GM21717 (cell line): Measurements from ENCODE around the gene DNAH17.

Experiments used
- ATAC-seq: cut with Tn5 transposase; IDR thresholded peaks from one replicate; pipeline ENCODE4 v1.9.1; 2021; ENCODE audit warnings: mild to moderate bottlenecking, moderate library complexity; ENCODE audit not compliant: unreplicated experiment

Gene DNAH17

DNA sequence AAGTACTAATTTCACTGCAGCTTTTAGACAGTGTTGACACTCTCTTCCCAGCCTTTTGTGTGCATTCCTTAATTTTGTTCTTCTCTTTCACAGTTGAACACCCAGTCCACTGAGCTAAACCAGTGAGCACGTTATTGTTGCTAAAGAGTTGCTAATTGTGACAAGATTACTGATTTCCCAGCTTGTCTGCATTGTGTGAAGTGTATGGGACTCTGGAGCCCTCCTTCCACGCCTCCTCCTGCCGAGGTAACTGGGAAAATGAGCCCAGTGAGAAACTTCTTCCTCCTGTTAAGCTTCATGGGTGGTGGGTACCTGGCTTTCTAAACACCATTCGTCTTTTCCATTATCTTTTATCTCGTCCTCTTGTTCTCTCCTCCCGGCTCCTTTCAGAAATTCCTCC, 29.8 kb upstream of the DNAH17 start:
- no peak for ATAC-seq

DNA sequence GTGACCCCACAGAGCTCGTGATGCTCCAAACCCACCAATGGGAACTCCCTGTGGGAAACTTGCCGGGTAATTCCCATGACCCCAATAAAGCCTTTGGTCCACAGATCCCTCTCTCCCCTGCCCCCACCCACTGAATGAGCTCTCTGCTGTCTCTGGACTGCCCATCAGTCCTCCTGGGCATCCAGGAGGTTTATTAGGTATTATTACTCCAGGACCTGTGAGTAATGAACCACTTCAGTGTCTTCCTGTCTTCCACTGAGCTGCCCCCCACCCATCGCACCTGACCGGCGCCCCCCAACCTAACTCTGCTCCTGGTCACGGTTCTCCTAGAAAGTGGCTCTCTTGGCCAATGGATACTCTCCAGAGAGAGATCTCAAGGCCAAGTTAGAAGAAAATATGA, 28.7 kb upstream of the DNAH17 start:
- no peak for ATAC-seq

DNA sequence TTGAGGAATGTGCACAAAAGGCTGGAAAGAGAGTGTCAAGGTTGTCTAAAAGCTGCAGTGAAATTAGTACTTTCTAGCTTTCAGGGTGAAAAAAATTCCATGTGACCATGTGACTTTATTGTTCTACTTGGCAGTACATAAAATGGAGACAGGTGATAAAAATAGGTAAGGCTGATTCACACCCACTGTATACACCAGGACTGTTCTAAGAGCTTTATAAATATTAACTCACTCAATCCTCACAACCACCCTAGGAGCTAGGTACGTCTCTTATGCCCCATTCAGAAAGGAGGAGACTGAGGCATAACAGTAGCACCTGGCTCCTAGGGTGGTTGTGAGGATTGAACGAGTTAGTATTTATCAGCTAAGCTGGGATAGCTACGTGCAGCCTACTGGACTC, 28.2 kb upstream of the DNAH17 start:
- ATAC-seq = no peak

DNA sequence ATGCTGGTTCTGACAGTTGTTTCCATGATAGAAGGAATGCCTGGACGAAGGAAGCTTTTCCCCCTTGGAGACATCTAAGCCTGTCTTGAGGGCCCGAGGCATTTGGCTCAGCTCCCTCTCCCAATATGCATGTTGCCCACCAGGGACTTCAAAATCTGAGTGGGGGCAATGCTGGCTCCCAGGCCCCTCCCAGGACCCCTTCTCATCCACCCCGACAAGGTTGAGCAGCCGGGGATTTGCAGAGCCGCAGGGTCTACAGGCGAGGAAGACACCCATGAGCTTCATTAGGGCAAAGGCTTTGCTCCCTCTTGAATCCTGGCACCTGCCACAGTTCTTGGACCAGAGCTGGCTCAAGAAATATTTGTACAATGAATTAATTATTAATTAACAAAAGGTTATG, 25.1 kb upstream of the DNAH17 start:
- no peak for ATAC-seq

DNA sequence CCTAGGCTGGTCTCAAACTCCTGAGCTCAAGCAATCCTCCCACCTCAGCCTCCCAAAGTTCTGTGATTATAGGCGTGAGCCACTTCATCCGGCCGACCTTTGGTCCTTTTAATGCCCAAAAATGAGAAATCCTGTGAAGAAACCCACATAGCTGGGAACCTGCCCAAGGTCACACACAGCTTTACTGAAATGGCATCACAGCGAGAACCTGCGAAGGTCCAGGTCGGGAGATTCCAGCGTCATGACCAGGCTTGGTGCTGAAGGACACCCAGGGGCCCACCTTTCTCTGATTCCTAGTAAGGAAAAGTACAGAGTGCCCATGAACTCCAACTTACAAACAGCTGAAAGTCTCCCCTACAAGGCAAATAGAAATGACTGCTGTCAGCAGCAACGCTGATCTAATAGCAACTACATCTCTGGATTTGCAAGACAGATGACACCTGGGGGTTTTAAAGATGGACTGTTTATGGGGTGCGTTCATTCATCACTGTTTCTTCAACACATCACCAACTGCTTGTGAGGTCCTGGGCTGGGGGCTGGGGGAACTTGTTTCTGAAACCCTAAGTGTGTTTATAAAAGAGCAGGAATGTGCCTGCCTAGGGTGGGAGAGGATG, 24.5 kb upstream of the DNAH17 start:
- no peak for ATAC-seq

DNA sequence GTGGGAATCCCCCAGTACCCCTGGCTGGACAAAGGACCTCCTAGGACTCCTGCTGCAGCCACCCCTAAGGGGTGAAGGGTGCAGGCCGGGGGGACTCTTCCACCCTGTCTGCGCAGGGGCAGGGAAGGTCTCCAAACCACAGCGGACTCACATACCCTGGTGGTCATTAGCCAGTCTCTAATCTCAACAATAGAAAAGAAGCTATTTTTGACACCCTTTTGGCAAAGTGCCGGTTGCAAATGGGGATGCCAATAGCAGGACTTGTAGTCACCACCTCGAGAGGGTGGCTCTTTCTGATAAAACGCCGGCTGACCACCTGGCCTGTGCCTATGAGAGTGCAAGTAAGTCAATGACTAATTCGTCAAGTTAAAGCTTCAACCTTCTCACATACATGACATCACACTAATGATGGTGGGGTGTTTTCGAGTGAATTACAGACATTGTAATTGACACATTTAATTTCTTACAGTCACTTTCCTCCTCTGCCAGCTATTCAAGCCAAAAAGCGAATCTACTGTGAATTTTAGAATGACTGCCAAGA, 23.1 kb upstream of the DNAH17 start:
- ATAC-seq = no peak

DNA sequence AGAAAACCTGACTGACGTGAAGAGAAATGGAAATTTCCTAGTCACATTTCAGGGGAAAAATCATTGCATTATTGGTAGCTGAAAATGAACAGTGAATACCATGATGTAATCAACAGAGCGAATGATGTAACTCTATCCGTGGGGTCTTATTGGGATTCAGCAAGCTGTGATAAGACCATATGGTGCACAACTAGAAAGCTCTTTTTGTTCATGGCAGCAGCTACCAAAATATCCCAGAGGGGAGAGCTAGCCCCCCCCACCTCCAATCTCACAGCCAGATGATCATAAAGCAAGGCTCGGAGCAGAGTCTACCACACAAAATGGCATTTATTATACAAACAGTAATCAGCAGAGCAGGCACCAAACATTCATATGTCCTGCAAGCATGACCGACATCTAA, 22.2 kb upstream of the DNAH17 start:
- no peak for ATAC-seq

DNA sequence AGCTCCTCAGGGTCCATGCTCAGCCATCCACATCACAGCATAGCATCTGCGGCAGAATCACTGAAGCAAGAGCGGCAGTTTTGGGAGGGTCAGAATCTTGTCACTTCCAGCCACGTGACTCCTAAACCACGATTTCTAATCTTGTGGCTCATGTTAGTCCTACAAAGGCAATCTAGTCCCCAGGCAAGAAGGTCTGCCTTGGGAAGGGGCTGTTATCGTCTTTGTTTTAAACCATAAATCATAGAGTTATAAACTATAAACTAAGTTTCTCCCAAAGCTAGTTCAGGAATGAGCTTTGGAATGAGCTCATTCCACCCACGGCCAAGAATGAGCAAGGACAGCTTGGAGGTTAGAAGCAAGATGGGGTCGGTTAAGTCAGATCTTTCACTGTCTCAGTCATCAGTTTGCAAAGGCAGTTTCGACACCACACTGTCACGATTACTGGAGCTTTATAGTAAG, 20.8 kb upstream of the DNAH17 start:
- no peak for ATAC-seq

DNA sequence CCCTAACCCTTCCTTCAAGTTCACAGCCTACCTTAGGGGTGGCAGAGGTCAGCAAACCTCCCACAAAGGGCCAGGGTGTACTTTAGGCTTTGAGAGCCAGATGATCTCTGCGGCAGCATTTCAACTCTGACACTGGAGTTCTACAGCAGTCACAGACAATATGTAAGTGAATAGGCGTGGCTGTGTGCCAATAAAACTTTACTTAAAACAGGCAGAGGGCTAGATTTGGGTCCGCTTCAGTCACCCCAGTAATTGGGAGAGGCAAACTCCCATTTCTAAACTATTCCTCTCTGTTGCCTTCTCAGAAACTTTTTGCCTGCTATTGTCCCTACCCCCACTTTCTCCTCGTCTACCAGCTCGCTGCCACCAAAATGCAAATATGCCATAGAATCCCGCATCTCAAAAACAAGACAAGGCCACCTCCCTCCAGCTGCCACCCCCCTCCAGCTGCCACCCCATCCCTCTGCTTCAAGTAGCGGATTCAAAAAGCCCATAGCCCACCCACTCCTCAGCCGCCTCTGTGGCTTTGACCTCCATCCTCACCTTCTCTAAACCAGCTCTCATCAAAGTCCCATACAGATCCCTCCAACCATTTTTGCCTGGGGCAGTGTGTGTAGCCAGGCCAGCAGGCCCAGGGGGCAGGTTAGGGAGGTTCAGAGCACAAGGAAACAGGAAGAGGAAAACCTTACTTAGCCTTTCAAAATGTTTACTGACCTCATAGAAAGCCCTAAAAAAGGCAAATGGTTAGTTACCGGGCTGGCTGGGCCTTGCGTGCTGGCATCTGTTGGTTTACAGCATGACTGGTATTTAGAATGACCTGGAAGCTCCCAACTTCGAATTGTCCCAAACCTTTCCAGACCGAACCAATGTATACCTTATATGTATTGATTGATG, 19.9 kb upstream of the DNAH17 start:
- no peak for ATAC-seq

DNA sequence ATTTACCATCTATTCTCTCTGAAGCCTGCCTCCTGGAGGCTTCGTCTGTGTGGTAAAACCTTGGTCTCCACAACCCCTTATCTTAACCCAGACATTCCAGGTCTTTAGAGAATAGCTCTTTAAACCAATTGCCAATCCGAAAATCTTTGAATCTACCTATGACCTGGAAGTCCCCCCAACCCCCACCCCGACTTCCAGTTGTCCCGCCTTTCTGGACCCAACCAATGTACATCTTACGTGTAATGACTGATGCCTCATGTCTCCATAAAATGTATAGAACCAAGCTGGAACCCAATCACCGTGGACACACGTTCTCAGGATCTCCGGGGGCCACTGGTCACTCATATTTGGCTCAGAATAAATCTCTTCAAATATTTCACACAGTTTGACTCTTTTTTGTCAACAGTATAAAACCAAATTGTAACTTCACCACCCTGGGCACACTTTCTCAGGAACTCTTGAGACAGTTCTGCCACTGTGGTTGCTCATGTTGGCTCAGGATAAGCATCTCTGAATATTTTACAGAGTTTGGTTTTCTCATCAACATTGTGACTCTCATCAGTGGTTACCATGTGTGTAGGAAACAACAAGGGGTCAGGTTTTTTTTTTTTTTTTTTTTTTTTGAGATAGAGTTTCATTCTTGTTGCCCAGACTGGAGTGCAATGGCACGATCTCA, 18.1 kb upstream of the DNAH17 start:
- no peak for ATAC-seq

DNA sequence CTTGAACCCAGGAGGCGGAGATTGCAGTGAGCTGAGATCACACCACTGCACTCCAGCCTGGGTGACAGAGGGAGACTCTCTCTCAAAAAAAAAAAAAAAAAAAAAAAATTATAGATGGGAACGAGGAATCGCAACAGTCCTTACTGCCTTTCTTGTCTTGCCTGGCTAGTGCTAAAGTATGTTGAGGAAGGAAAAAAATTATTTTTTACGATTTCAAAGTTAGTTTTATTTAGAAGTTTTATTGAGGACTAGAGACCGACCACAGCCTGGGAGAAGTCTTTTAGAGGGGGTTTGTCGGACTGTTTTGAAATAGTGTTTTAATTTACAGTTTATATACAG, 15.8 kb upstream of the DNAH17 start:
- ATAC-seq = no peak

DNA sequence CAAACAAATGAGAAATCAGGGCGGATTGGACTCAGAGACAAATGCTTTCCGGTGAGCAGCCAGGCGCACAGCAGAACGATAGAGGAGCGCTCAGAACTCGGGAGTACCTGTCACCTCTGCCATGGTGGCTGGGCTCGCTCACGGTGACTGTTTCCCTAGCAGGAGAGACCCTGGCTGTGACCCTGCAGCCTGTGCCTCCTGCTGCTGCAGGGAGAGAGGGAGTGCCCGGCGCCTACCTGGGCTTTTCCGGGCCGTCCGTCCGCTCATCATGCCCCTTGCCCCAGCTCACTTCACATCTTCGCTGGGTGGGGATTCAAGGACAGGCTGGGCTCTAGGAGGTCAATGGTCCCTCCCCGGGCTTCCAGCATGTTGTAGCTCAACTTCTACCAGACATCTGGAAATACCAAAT, 14.1 kb upstream of the DNAH17 start:
- no peak for ATAC-seq

DNA sequence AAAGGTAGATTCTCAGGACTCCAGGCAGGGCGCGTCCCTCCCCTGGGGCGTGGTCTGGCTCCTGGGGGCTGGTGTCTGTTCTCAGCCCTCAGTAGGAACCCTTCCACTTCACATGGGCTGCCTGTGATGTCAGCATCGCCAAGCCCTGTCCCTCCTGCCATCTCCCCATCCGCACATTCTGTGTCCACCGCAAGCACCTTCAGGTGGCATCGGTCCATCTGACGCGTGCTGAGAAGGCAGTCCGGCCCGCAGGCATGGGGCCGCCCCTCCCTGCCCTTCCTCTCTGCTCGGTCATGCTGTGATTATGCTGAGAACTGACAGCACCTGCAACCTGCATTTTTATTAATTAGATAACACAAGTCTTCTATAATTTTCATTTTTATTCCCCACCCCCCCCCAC, 12.7 kb upstream of the DNAH17 start:
- ATAC-seq = no peak

DNA sequence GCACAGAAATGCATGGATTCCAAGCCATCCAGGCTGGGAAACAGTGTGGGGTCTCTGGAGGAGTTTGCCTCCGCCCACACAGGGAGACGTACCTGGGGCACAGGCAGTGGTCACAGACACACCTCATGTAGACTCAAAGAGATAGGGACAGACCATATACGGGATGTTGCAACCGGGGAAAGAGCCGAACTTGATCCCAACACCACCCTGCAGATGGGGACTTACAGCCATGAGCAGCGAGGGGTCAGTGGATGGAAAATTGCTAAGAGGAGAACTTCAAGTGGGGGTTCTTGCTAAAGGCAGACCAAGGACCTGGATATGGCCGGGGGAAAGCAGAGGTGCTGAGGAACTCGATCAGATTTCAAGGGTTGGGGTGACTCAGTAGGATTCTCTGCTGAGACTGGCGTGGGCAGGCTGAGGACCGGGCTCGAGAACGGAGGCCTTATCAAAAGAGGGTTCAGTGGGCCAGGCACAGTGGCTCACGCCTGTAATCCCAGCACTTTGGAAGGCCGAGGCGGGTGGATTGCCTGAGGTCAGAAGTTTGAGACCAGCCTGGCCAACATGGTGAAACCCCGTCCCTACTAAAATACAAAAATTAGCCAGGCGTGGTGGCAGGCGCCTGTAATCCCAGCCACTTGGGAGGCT, 12.0 kb upstream of the DNAH17 start:
- ATAC-seq = no peak

DNA sequence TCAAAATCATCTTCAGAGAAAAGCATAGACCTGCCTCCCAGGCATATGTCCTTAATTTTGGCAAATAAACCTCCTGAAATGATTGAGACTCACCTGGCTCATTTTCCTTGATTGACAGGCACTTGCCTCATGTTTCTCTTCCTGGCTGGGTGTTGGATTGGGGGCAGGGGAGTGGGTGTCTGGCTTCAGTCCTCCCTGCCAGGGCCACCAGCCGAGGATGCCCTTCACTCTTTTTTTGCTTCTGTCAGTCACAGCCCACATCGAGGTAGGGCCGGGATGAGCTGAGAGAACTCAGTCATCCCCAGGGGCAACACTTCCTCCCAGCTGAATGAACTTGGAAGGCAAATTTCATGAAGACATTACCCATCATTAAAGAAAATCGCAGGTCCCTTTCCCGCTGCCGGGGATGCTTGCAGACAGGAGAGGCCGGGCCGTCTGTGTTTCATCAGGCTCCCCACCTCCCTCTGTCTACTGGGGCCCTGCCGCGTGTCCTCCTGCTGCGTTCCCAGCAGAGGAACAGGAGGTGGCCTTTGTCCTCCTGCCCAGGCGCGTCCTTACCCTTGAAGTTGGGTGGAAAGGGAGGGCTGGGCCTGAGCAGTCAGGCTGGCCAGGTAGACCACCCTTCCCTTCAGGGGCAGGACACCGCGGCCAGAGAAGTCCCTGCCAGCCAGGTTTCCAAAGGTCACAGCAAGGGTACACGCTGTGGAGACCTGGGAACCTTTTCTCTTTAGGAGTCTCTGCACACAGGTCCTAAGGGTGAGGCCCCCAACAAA, 11.2 kb upstream of the DNAH17 start:
- ATAC-seq = no peak

DNA sequence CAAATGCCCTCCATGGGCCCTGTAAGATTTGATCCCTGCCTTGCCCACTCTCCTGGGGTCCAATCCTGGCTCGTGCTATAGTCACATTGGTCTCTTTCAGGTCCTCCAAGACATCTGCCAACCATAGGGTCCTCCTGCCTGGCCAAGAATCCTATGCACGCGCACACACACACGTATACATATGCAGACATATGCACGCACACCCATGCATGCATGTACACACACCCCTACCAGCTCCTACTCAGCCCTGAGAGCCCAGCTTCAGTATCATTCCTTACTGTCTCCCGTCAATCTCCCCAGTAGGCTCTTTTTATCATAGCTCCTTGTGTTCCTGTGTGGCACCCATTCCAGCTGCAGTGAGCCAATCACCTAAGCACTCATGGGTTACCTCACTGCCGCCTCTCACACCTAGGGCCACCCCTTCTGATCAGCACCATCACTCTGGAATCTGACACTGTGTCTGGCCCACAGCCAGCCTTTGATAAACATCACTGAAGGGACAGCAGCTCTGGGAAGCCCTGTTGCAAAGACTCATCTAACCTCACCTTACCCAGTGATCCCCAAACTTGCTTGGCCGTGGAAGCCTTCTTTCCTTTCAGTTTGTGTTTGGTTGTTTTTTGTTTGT, 7.9 kb upstream of the DNAH17 start:
- no peak for ATAC-seq

DNA sequence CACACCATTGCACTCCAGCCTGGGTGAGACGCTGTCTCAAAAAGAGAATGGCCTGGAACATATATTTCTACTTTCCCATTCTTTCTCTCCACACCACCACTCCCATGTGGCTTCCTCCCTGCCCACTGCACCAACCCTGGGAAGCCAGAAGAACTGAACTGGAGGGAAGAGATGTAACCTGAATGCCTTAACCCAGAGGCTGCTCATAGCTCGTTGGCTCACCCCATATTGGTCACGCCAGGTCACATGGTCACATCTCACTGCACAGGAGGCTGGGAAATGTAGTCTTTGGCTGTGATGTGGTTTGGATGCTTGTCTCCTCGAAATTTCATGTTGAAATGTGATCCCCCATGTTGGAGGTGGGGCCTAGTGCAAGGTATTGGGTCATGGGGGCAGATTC, 5.9 kb upstream of the DNAH17 start:
- ATAC-seq = no peak

DNA sequence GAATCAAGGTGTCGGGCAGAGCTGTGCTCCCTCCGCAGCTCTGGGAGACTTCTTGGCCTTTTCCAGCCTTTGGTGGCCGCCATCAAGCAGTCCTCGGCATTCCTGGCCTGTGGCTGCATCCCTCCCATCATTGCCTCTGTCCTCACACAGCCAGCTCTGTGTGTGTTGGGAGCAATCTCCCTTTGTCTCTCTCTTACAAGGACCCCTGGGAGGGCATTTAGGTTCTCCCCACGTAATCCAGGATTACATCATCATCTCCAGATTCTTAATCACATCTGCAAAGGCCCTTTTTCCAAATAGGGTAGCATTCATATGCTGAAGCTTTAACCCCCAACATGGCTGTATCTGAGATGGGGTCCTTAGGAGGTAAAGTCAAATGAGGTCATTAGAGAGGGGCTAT, 4.1 kb upstream of the DNAH17 start:
- ATAC-seq = no peak

DNA sequence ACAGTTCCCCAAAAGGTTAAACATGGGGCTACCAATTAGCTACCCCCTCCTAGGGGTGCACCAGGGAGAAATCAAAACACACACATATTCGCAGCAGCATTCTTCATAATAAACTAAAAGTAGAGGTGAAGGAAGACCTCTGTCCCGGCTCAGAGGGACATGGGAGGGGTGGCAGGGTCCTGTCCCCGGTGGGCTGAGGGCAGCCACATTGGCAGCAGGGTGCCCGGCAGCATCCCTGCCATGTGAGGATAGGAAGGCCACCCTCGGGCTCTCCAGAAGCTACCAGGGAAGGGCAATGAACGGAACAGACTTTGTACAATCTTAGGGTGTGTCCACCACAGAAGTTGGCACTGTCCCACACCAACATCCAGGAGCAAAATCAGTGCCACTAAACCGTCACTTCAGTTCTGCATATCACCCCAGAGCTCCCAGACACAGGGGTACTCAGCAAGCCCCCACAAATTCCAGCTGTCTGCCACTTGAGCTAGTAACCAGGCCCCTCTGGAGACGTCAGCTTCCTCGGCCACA, 3.1 kb upstream of the DNAH17 start:
- ATAC-seq = no peak
